Activated naive CD4-positive, alpha-beta T cell (primary cell): Measurements from ENCODE around the gene NSMCE1.

Source experiments
- DNase-seq, 4 experiments: peaks; one replicate each; lab custom pipeline; 2025; lab: John Stamatoyannopoulos, UW

The NSMCE1 gene

GRCh38 chr16:27242868-27243590, 25.5 kb downstream of the NSMCE1 start:
- DNase-seq, result peak in 1 of 4 experiments; percentile 25

- DNase-seq, result no peak
Measured at GRCh38 chr16:27242398-27242797, 26.2 kb downstream of the NSMCE1 start.

- no peak for DNase-seq
Measured at GRCh38 chr16:27241658-27242057, 26.9 kb downstream of the NSMCE1 start.

GRCh38 chr16:27240948-27241531, 27.5 kb downstream of the NSMCE1 start:
- no peak for DNase-seq

GRCh38 chr16:27239906-27240655, 28.5 kb downstream of the NSMCE1 start:
- DNase-seq, result no peak

GRCh38 chr16:27239026-27239425, 29.5 kb downstream of the NSMCE1 start:
- no peak for DNase-seq

- DNase-seq, result no peak
Measured at GRCh38 chr16:27238591-27238990, 30.0 kb downstream of the NSMCE1 start.

- DNase-seq, result no peak
Measured at GRCh38 chr16:27238016-27238587, 30.5 kb downstream of the NSMCE1 start.

GRCh38 chr16:27237219-27238015, 31.2 kb downstream of the NSMCE1 start:
- DNase-seq, result peak in 3 of 4 experiments; percentile 46 to 59 (median 48)

- DNase-seq, result no peak
Measured at GRCh38 chr16:27236635-27237218, 31.8 kb downstream of the NSMCE1 start.

- no peak for DNase-seq
Measured at GRCh38 chr16:27235938-27236245, 32.7 kb downstream of the NSMCE1 start.

GRCh38 chr16:27235055-27235937, 33.3 kb downstream of the NSMCE1 start:
- DNase-seq, result peak; percentile 37 to 78 (median 60)

GRCh38 chr16:27234603-27235002, 34.0 kb downstream of the NSMCE1 start:
- DNase-seq, result no peak

GRCh38 chr16:27234171-27234570, 34.4 kb downstream of the NSMCE1 start:
- DNase-seq, result no peak

- DNase-seq, result no peak
Measured at GRCh38 chr16:27233731-27234130, 34.8 kb downstream of the NSMCE1 start.

GRCh38 chr16:27232901-27233625, 35.5 kb downstream of the NSMCE1 start:
- DNase-seq, result no peak

GRCh38 chr16:27232061-27232900, 36.3 kb downstream of the NSMCE1 start:
- DNase-seq, result peak in 1 of 4 experiments; percentile 33

GRCh38 chr16:27231692-27232060, 36.9 kb downstream of the NSMCE1 start:
- no peak for DNase-seq

GRCh38 chr16:27230562-27231001, 38.0 kb downstream of the NSMCE1 start:
- DNase-seq, result peak in 3 of 4 experiments; percentile 19 to 62 (median 58)
